22Rv1 (cell line): Measurements from ENCODE around the gene TPRA1.

Source experiments
- H3K27ac ChIP-seq: fragments of 450-650 bp; 2 replicates; pipeline ENCODE4 v1.5.1; 2017
- CTCF ChIP-seq: fragments of 450-650 bp; IDR thresholded peaks from 2 replicates; pipeline ENCODE4 v1.5.1; 2017; ENCODE audit warnings: mild to moderate bottlenecking
- ZFX ChIP-seq: fragments of 450-650 bp; IDR thresholded peaks from 2 replicates; pipeline ENCODE4 v1.6.1; 2017; ENCODE audit warnings: antibody characterized with exemption, borderline replicate concordance

Gene TPRA1

DNA sequence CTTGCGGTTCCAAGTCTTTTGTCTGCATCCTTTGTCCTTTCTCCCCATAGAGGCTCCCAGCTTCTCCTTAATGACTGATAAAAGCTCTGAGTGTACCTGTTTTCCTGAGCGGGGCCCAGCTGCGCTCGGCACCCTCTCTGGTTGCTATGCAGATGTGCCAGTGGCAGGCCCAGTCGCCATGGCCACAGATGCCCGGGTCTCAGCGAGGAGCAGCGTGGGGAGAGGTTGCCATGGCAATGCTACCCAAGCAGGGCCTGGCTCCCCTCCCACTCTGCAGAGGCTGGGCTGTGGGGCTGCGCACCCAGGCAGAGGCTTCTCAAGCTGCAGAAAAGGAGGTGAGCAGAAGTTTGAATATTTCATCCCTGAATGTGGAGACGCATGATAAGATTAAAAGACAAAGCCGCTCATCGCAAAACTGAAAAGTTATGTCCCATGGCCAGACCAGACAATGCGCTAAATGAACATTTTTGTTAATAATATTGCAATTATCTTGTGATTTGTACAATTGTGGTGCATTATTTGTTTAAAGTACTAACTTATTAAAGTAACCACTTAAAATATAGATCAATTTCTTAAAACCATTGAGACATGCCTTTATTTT is 66.1 kb downstream of the TPRA1 start:
- no peak overlapping the region for H3K27ac ChIP-seq
- TF ChIP-seq ZFX: no peak
- no peak for TF ChIP-seq CTCF
